A549 (cell line): ENCODE data around the gene TNIK. TPM values are rescaled to one million over a fixed set of nuclear protein-coding genes. Genes with fewer than 3 reads are reported as not detected.

Experiments
- ATAC-seq, 2 experiments: fragments of 200-7000 bp in 1 of 2; fragments of >200 bp in 1 of 2; cut with Nextera tagmentation in 1 of 2; cut with Tn5 transposase in 1 of 2; 3 replicates each; pipeline versions ENCODE4 v1.8.0 to v1.9.1; 2018 to 2020; ENCODE audit warnings: mild to moderate bottlenecking in 1 of 2, moderate library complexity in 1 of 2
- CTCF ChIA-PET: fragments of 300-600 bp; sonication (Branson Sonifier 250); formaldehyde crosslinking; extraction: SDS; loops from one replicate; lab custom pipeline; 2021; ENCODE audit warnings: antibody characterized with exemption, inconsistent platforms; lab: Yijun Ruan, JAX
- POLR2A ChIA-PET: fragments of 350-600 bp; formaldehyde crosslinking; extraction: SDS; loops from one replicate; lab custom pipeline; 2021; ENCODE audit warnings: antibody characterized with exemption, inconsistent platforms; lab: Yijun Ruan, JAX
- DNase-seq, 2 experiments: peaks; one replicate each; pipeline versions ENCODE4 v3.0.0 to v3.0.0-alpha.2; 2011 to 2016; ENCODE audit warnings: low read depth in 1 of 2, low spot score in 1 of 2
- FAIRE-seq: peaks from 2 replicates; lab custom pipeline; 2011; peaks lifted over from hg19 to GRCh38; lab: Jason Lieb, UNC
- H3K27ac ChIP-seq, 2 experiments: fragments of >200 bp; sonication (Bioruptor Twin); formaldehyde crosslinking; 3 replicates each; pipeline ENCODE4 v1.5.1; 2016 to 2017
- H3K4me1 ChIP-seq: fragments of >200 bp; sonication (Bioruptor Twin); formaldehyde crosslinking; 3 replicates; pipeline ENCODE4 v1.6.1; 2016
- H3K4me2 ChIP-seq: fragments of >200 bp; sonication (Bioruptor Twin); formaldehyde crosslinking; 3 replicates; pipeline ENCODE4 v1.6.1; 2016
- H3K4me3 ChIP-seq: fragments of >200 bp; sonication (Bioruptor Twin); formaldehyde crosslinking; 3 replicates; pipeline ENCODE4 v1.5.1; 2016
- H3K9me3 ChIP-seq: fragments of >200 bp; sonication (Bioruptor Twin); formaldehyde crosslinking; 3 replicates; pipeline ENCODE4 v1.6.1; 2016
- ATOH8 ChIP-seq: fragments of 250-450 bp; sonication (Bioruptor Pico); IDR thresholded peaks from 2 replicates; pipeline ENCODE4 v1.5.0; 2020; ENCODE audit warnings: low read depth, mild to moderate bottlenecking, moderate library complexity
- BHLHE40 ChIP-seq: IDR thresholded peaks from 2 replicates; pipeline ENCODE4 v1.6.1; 2012; ENCODE audit warnings: low read depth, low read length, inconsistent platforms
- CBX2 ChIP-seq: fragments of 200-600 bp; sonication (generic); IDR thresholded peaks from 2 replicates; pipeline ENCODE4 v1.6.1; 2016; ENCODE audit warnings: low read depth, mild to moderate bottlenecking, borderline replicate concordance
- E2F6 ChIP-seq: IDR thresholded peaks from 2 replicates; pipeline ENCODE4 v1.6.1; 2012; ENCODE audit warnings: low read depth, borderline replicate concordance
- EHF ChIP-seq: fragments of 250-450 bp; sonication (Bioruptor Pico); IDR thresholded peaks from 2 replicates; pipeline ENCODE4 v1.5.0; 2020; ENCODE audit warnings: mild to moderate bottlenecking
- FOSL2 ChIP-seq, 2 experiments: fragments of 450-650 bp in 1 of 2; fragments of >200 bp in 1 of 2; sonication (Bioruptor Twin) in 1 of 2; formaldehyde crosslinking; IDR thresholded peaks; 2 replicates each; pipeline versions ENCODE4 v1.5.0 to v1.6.1; 2016 to 2020; ENCODE audit warnings: mild to moderate bottlenecking in 1 of 2, moderate library complexity in 1 of 2
- HEYL ChIP-seq: fragments of 250-450 bp; sonication (Bioruptor Pico); IDR thresholded peaks from 2 replicates; pipeline ENCODE4 v1.8.0; 2021; ENCODE audit warnings: mild to moderate bottlenecking, moderate library complexity
- HOXB13 ChIP-seq: fragments of 250-450 bp; sonication (Bioruptor Pico); IDR thresholded peaks from 2 replicates; pipeline ENCODE4 v1.5.0; 2020; ENCODE audit warnings: low read depth, mild to moderate bottlenecking, moderate library complexity
- HOXB5 ChIP-seq: fragments of 250-450 bp; sonication (Bioruptor Pico); IDR thresholded peaks from 2 replicates; pipeline ENCODE4 v1.5.0; 2020; ENCODE audit warnings: mild to moderate bottlenecking, moderate library complexity
- KDM5A ChIP-seq: fragments of 200-600 bp; sonication (generic); IDR thresholded peaks from 2 replicates; pipeline ENCODE4 v1.6.1; 2016; ENCODE audit warnings: antibody characterized with exemption, mild to moderate bottlenecking
- NFE2L2 ChIP-seq: fragments of 150-350 bp; conservative IDR thresholded peaks from 2 replicates; pipeline ENCODE4 v1.6.1; 2014; ENCODE audit warnings: low read length
- POLR2AphosphoS2 ChIP-seq: conservative IDR thresholded peaks from 2 replicates; pipeline ENCODE4 v1.6.1; 2012; ENCODE audit warnings: low read length, improper control_type of control experiment, inconsistent platforms
- RAD21 ChIP-seq, 2 experiments: fragments of >200 bp in 1 of 2; sonication (Bioruptor Twin) in 1 of 2; formaldehyde crosslinking in 1 of 2; IDR thresholded peaks in 1 of 2; conservative IDR thresholded peaks in 1 of 2; 2 replicates in 1 of 2; 3 replicates in 1 of 2; pipeline ENCODE4 v1.6.1; 2012 to 2018; ENCODE audit warnings: inconsistent platforms in 1 of 2
- RARB ChIP-seq: fragments of 250-450 bp; sonication (Bioruptor Pico); IDR thresholded peaks from 2 replicates; pipeline ENCODE4 v1.8.0; 2021; ENCODE audit warnings: mild to moderate bottlenecking, moderate library complexity
- RFX5 ChIP-seq: fragments of 450-650 bp; IDR thresholded peaks from 2 replicates; pipeline ENCODE4 v1.7.1; 2014; ENCODE audit warnings: antibody characterized with exemption, mild to moderate bottlenecking, moderate library complexity
- TP53 ChIP-seq: fragments of 250-450 bp; sonication (Bioruptor Pico); IDR thresholded peaks from 2 replicates; pipeline ENCODE4 v1.5.0; 2021; ENCODE audit warnings: mild to moderate bottlenecking, moderate library complexity
- ZC3H11A ChIP-seq: fragments of 450-650 bp; IDR thresholded peaks from 2 replicates; pipeline ENCODE4 v1.6.1; 2014; ENCODE audit warnings: antibody characterized with exemption, mild to moderate bottlenecking
- ZNF302 ChIP-seq: fragments of 250-450 bp; sonication (Bioruptor Pico); IDR thresholded peaks from 2 replicates; pipeline ENCODE4 v1.9.0; 2021; ENCODE audit warnings: inconsistent platforms, mild to moderate bottlenecking, moderate library complexity
- WGBS: methylation state at CpG from one replicate; pipeline ENCODE4 v1.1.6; 2017; ENCODE audit errors: missing lambda C conversion rate; 5-methylcytosine and 5-hydroxymethylcytosine counted together
- polyA plus RNA-seq, 4 experiments: library from polyadenylated mRNA; depleted of rRNA in 3 of 4; stranded (reverse); fragments of >200 nt; fragmentation: RNase III in 1 of 4; extraction: RNeasy Plus Mini Kit Qiagen cat#74134 plus additional on column Dnase treatment in 1 of 4; gene quantifications; 2 replicates in 3 of 4; 3 replicates in 1 of 4; pipeline ENCODE4 v1.2.3, GENCODE V29; 2011 to 2017
- TF ChIP-seq, protein P1 (sequence below): fragments of >200 bp; sonication (Bioruptor Twin); formaldehyde crosslinking; IDR thresholded peaks from 3 replicates; pipeline ENCODE4 v1.6.1; 2016
- TF ChIP-seq, protein P2 (sequence below): fragments of >200 bp; sonication (Bioruptor Twin); formaldehyde crosslinking; IDR thresholded peaks from 3 replicates; pipeline ENCODE4 v1.5.1; 2016
- TF ChIP-seq, protein P3 (sequence below): IDR thresholded peaks from 2 replicates; pipeline ENCODE4 v1.6.1; 2012

The TNIK gene
- polyA plus RNA-seq, 2 of the 4 experiments (the other 2 are of a cell fraction), result 1.6 to 1.8 TPM

DNA sequence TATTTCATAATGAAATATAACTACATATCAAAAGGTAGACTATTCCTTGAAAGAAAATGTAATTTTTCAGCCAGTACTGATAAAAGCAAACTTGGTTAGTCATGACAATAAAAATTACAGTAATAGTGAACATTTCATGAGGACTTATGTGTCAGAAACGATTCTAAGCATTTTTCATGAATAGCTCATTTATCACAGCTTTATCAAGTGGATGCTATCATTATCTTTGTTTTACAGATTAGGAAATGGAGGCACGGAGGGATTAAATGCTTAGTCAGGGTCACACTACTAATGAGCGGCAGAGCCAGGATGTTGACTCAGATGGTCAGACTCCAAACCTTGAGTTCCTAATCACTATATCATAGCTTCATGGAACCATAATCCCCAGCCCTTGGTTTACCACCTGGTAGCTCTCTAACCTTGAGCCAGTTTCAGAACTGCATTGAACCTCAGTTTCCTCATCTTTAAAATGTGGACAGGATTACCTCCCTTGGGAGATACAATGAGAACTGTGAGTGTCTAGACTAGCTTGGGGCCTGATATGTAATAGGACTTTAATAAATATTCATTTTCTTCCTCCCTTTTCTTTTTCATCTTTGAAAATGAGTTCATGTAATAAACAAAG, 85.4 kb downstream of the TNIK start:
- ChIA-PET POLR2A (no interaction called here), CTCF (interaction anchor here (1.4 kb wide), 1 partner anchor 325 kb away, joined by 3 read pairs; no protein-coding TSS in a partner anchor)
- 32% methylated on average over 3 of the region's 3 CpGs for WGBS
- FAIRE-seq, result no peak
- H3K4me1 ChIP-seq, result peaks cover 11% of the 10 kb centered on the region; the same call in 2 of the 3 replicates
- no peak for ATAC-seq
- H3K27ac ChIP-seq, result 0 out of 6 replicates have a peak overlapping the region, but pooled peaks of 1 of the 2 experiments have one; percentile 22
- H3K4me2 ChIP-seq, result 0 out of 3 replicates have a peak overlapping the region, but pooled peaks have one; percentile 25
- no peak for DNase-seq
- TF ChIP-seq, protein P1, sequence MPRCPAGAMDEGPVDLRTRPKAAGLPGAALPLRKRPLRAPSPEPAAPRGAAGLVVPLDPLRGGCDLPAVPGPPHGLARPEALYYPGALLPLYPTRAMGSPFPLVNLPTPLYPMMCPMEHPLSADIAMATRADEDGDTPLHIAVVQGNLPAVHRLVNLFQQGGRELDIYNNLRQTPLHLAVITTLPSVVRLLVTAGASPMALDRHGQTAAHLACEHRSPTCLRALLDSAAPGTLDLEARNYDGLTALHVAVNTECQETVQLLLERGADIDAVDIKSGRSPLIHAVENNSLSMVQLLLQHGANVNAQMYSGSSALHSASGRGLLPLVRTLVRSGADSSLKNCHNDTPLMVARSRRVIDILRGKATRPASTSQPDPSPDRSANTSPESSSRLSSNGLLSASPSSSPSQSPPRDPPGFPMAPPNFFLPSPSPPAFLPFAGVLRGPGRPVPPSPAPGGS, result no peak
- TF ChIP-seq RAD21 (conservative IDR thresholded peaks at IDR 0.05 in 1 of 2, IDR thresholded peaks at IDR 0.05 in 1 of 2), result no peak
- TF ChIP-seq E2F6, result no peak
- no peak for TF ChIP-seq NFE2L2
- TF ChIP-seq KDM5A, result no peak
- TF ChIP-seq ZNF302 (CRISPR knock-in tag), result no peak
- TF ChIP-seq, protein P2, sequence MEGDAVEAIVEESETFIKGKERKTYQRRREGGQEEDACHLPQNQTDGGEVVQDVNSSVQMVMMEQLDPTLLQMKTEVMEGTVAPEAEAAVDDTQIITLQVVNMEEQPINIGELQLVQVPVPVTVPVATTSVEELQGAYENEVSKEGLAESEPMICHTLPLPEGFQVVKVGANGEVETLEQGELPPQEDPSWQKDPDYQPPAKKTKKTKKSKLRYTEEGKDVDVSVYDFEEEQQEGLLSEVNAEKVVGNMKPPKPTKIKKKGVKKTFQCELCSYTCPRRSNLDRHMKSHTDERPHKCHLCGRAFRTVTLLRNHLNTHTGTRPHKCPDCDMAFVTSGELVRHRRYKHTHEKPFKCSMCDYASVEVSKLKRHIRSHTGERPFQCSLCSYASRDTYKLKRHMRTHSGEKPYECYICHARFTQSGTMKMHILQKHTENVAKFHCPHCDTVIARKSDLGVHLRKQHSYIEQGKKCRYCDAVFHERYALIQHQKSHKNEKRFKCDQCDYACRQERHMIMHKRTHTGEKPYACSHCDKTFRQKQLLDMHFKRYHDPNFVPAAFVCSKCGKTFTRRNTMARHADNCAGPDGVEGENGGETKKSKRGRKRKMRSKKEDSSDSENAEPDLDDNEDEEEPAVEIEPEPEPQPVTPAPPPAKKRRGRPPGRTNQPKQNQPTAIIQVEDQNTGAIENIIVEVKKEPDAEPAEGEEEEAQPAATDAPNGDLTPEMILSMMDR, result no peak
- TF ChIP-seq POLR2AphosphoS2, result no peak
- TF ChIP-seq ATOH8 (CRISPR knock-in tag), result no peak
- no peak for TF ChIP-seq CBX2
- TF ChIP-seq HOXB13, result no peak
- no peak for TF ChIP-seq BHLHE40
- no peak for TF ChIP-seq FOSL2 (IDR thresholded peaks at IDR 0.05)
- TF ChIP-seq FOSL2 (CRISPR knock-in tag; IDR thresholded peaks at IDR 0.05), result no peak
- no peak for TF ChIP-seq HEYL (CRISPR knock-in tag)
- TF ChIP-seq EHF (CRISPR knock-in tag), result no peak
- TF ChIP-seq RFX5, result no peak
- no peak for TF ChIP-seq HOXB5
- TF ChIP-seq ZC3H11A, result no peak
- TF ChIP-seq, protein P3, sequence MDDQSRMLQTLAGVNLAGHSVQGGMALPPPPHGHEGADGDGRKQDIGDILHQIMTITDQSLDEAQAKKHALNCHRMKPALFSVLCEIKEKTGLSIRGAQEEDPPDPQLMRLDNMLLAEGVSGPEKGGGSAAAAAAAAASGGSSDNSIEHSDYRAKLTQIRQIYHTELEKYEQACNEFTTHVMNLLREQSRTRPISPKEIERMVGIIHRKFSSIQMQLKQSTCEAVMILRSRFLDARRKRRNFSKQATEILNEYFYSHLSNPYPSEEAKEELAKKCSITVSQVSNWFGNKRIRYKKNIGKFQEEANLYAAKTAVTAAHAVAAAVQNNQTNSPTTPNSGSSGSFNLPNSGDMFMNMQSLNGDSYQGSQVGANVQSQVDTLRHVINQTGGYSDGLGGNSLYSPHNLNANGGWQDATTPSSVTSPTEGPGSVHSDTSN, result no peak
- TF ChIP-seq TP53 (CRISPR knock-in tag), result no peak
- no peaks in the 10 kb centered on the region for H3K9me3 ChIP-seq
- H3K4me3 ChIP-seq, result no peak overlapping the region

GRCh38 chr3:171374260-171374659, 85.9 kb downstream of the TNIK start:
- DNase-seq (no peak), ATAC-seq (no peak), FAIRE-seq (no peak)
- TF ChIP-seq RARB, result no peak
- no peak for TF ChIP-seq FOSL2 (IDR thresholded peaks at IDR 0.05)
- no peak for TF ChIP-seq FOSL2 (CRISPR knock-in tag; IDR thresholded peaks at IDR 0.05)
- H3K4me3 ChIP-seq, result no peak overlapping the region
- WGBS, result 48% methylated on average over 1 of the region's 1 CpG
- ChIA-PET CTCF (interaction anchor here (1.4 kb wide), 1 partner anchor 325 kb away, joined by 3 read pairs; no protein-coding TSS in a partner anchor), POLR2A (no interaction called here)
- peak overlapping the region in 1 of 2 experiments; percentile 53; a peak in 1 of 6 replicates for H3K27ac ChIP-seq
- H3K9me3 ChIP-seq, result no peaks in the 10 kb centered on the region
- peak overlapping the region; percentile 25; the same call in 1 of the 3 replicates for H3K4me2 ChIP-seq
- H3K4me1 ChIP-seq, result peaks cover 11% of the 10 kb centered on the region; the same call in 2 of the 3 replicates
